K562 treated with DMSO at 1 percent for 48 hours (cell line): Measurements from ENCODE around the gene ITPR1. TPM values are rescaled to one million over a fixed set of nuclear protein-coding genes. Genes with fewer than 3 reads are reported as not detected.

Experiments used
- total RNA-seq: library from RNA; unstranded; fragments of 300-600 nt; gene quantifications from 2 replicates; pipeline ENCODE4 v1.2.3, GENCODE V29; 2022; ENCODE audit warnings: low replicate concordance; ENCODE audit errors: extremely low read depth

ITPR1 gene
- total RNA-seq, result not detected in 2 replicates

GRCh38 chr3:4493014-4493940 is at the start of gene ITPR1:
Gene ITPR1, plus strand, starts transcription at chr3:4493348. Its CDS starts 23,144 bp downstream, at chr3:4516492.

GRCh38 chr3:4466741-4467521 is 26.2 kb upstream of the ITPR1 start, which contains the start of gene SUMF1:
Gene SUMF1, minus strand, starts transcription at chr3:4467269. Its CDS starts 24 bp downstream, at chr3:4467245.

Other genes starting within 250 kb of the ITPR1 start
- not detected in 2 replicates for gene SETMAR, start 190.0 kb upstream of the ITPR1 start, total RNA-seq
- not detected in 2 replicates for gene SUMF1, start 26.1 kb upstream of the ITPR1 start, total RNA-seq